Eye (tissue), 1 donor: ENCODE results near the gene ALKBH3.

Source experiments
- DNase-seq: peaks from one replicate; pipeline ENCODE4 v3.0.0-alpha.2; 2015

Gene ALKBH3

GRCh38 chr11:43968719-43969118 is 88.1 kb downstream of the ALKBH3 start:
- no peak for DNase-seq

- DNase-seq, result peak; percentile 73
These were observed 88.9 kb downstream of the ALKBH3 start for GRCh38 chr11:43969543-43969942.
